Stimulated activated CD4-positive, alpha-beta T cell treated with anti-CD3 and anti-CD28 coated beads, TNF-alpha, amount 100 ng/mL, for 24 hours (primary cell): ENCODE measurements around the gene KANSL1.
"Not testable (repeated sequence)": the region's sequence is repeated elsewhere in the genome, so short reads cannot be mapped to it uniquely, and the experiment has no call there.

Experiments
- DNase-seq, 3 experiments: peaks; one replicate each; pipeline ENCODE4 v3.0.0-alpha.2; 2020; ENCODE audit warnings: low read depth in 3 of 3

KANSL1 gene

DNA sequence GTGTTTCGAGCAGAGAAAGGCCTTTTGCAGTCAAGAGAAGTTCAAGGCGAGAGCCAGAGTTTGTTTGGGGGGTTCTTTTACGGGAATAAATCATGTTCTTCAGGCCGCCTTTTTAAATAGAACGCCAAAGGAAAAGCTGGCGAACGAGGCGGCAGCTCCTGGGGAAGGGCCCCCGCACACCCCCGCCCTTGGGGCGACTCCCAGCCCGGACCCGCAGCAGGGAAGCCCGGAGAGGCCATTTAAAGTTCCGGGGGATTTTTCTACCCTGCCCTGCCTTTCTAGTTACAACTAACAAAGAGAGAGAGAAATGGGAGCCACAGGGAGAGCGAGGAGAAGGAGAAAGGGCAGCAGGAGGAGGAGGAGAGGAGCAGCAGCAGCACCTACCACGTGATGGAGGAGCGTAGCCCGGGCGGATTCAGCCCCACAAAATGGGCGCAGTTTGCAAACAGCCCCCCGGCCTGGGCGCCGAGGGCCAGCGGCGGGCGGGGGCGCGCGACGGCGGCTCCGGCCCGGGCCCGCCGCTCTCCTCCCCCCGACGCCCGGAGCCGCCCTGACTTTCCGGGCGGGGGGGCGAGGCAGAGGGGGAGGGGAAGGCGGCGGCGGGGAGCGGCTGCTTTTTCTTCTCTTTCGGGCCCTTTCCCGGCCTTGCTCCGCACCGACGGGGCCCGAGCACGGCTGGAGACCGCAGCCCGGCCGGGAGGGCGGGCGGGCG, 634 bp downstream of the KANSL1 start:
- DNase-seq = peak in 2 of 3 experiments; percentile 40 to 58

DNA sequence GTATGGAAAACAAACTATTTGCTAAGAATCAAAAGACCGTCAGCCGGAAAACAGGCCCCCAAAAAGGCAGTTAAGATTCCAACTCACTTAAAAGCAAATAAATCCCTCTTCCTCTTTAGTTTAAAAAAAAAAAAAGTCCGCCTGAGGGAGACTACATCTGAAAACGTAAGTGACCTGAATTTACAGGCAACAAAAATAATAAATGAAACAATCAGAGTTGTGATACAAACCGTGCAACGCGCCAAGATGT, 1.1 kb downstream of the KANSL1 start:
- DNase-seq = no peak

DNA sequence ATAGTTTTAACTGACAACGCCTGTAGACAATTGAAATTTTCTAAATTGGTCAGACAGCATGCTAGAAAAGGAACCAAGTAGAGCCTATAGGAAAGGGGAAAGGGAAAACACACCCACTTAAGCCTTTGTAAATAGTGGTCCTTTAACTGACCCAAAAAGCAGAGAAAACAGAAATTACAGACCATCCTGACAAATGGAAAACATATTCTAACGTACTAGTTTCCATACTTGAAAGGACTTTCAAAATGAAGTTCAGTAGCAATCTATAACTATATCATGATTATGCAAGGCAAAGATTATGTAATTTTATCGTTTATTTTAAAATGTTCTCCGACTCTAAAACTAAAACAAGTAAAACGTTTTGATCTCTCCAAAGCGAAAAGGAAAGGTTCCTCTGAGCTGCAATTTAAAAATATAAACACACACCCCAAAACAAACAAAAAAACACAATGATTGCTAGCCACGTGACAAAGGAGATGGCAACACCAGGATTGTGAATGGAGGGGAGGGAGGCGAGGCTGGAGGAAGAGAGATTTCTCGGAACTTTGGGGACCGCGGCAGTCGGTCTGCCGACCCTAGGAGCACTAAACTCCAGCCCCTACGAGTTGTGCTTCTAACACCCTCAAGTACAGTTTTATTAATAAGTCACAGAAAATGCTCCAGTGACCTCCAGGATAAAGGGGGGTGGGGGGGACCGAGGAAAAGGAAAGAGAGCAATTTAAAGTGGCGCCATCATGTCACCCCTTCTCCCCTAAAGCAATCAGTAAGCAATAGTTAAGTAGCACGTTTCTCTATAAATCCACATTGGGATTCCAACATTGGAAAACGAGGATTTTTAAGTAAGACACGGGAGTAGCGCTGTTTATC, 1.7 kb downstream of the KANSL1 start:
- no peak for DNase-seq

DNA sequence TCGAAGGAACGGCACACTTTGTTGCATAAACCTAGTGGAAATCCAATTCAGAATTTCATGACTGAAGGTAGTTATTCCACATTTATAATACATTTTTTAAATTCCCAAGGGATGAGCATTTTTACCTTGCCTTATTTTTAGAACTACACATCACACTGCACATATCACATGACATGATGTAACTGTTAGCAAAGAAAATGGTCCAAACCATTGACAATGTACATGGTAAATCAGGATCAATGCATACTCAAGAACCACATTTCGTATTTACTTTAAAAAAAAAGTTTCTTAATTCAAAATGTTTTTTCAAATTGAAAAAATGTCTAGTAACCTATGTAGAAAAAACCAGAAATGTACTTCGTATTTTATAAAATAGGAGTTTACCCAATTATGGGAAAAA, 2.5 kb downstream of the KANSL1 start:
- DNase-seq = no peak

DNA sequence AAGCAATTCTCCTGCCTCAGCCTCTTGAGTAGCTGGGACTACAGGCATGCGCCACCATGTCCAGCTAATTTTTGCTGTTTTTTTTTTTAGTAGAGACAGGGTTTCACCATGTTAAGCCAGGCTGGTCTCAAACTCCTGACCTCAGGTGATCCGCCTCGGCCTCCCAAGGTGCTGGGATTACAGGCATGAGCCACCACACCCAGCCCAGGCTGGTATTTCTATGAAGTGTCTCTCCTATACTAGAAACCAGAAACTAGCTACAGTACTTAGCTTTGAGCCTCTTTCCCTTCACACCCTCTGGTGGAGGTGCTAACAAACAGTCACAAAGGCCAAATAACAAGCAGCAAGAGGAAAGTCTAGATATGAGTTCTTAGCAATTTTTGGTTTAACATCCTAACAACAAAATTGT, 6.4 kb downstream of the KANSL1 start:
- DNase-seq = peak in 1 of 3 experiments; percentile 15

DNA sequence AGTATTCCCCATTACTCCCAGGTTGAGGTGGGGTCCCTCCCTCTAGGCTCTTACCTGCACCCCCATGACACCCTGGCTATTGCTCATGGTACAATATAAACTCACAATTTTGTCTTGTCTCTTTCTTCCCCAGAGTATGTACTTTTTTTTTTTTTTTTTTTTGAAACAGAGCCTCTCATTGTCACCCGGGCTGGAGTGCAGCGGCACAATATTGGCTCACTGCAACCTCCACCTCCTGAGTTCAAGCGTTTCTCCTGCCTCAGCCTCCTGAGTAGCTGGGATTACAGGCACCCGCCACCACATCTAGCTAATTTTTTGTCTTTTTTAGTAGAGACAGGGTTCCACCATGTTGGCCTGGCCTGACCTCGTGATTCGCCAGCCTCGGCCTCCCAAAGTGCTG, 8.5 kb downstream of the KANSL1 start:
- DNase-seq = no peak

DNA sequence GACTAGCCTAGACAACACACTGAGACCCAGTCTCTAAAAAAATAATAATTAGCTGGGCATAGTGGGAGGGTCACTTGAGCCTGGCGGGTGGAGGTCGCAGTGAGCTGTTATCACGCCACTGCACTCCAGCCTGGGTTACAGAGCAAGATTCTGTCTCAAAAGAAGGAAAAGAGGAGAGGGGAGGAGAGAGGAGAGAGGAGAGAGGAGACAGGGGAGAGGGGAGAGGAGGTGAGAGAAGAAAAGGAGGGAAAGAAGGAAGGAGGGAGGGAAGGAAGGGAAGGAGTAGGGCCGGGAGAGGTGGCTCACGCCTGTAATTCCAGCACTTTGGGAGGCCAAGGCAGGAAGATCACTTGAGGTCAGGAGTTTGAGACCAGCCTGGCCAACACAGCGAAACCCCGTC, 9.8 kb downstream of the KANSL1 start:
- not testable (repeated sequence) for DNase-seq

DNA sequence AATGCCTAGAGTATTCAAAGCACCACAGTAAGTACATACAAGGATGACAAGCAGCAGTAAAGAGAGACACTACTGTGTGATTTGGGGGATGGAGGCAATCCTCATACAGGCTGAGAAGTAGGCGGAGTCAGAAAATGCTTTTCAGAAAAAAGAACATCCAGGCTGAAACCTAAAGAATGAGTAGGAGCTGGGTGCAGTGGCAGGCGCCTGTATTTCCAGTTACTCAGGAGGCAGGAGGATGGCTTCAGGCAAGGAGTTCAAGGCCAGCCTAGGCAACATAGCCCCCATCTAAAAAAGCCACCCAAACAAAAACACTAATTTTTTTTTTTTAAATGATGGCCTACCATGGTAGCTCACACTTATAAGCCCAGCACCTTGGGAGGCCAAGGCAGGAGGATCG, 10.3 kb downstream of the KANSL1 start:
- no peak for DNase-seq

DNA sequence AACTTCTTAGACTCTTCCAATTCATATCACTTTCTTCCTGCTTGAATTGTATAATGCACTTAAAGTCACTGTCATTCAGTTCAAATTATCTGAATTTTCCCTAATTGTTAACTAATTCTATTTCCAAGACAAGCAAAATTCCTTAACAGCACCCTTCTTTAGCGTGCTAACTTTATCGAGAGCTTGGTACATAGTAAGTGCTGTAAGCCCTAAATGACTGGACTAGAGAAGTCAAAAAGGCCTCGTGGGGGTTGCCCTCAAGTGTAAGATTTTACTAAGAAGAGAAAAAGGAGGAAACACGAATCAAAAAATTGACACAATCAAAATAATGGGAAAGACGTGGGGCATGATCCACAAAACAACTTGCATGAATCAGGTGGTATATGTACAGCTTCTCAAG, 11.3 kb downstream of the KANSL1 start:
- DNase-seq = no peak

DNA sequence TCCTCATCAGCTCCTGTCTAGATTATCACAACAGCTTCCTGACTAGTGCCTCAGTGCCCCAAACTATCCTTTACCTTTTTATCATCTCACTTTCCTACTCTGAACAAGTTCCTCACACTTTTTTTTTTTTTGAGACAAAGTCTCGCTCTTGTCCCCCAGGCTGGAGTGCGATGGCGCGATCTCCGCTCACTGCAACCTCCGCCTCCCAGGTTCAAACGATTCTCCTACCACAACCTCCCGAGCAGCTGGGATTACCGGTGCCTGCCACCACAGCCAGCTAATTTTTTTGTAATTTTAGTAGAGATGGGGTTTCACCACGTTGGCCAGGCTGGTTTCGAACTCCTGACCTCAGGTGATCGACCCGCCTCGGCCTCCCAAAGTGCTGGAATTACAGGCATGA, 11.9 kb downstream of the KANSL1 start:
- DNase-seq = not testable (repeated sequence)

DNA sequence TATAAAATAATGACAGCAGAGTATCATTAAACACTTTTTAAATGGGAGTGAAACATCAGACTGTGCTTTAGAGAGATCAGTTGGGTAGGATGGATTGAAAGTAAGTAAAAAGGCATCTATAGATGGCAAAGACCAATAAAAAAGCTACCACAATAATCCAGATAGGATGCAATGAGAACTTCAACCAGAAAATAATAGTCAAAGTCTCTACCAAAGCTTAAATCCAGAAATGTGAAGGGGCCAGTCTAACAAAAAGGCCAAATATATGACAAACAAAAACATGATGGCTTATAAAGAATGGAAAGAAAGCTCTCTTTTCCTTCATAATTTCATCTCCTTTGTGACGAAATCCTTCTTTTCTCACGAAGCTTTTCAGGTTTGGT, 12.3 kb downstream of the KANSL1 start:
- no peak for DNase-seq

DNA sequence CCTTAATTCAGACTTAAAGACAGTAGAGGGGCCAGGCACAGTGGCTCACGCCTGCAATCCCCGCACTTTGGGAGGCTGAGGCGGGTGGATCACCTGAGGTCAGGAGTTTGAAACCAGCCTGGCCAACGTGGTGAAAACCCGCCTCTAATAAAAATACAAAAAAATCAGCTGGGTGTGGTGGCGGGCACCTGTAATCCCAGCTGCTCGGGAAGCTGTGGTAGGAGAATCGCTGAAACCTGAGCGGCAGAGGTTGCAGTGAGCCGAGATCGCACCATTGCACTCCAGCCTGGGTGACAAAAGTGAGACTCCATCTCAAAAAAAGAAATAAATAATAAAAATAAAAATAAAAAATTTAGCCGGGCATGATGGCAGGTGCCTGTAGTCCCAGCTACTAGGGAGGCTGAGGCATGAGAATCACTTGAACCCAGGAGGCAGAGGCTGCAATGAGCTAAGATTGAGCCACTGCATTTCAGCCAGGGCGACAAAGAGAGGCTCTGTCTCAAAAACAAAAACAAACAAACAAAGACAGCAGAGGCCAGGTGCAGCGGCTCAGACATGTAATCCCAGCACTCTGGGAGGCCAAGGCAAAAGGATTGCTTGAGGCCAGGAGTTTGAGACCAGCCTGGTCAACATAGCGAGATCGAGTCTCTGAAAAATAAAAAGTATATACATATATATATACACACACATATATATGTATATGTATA, 12.9 kb downstream of the KANSL1 start:
- DNase-seq = not testable (repeated sequence)

DNA sequence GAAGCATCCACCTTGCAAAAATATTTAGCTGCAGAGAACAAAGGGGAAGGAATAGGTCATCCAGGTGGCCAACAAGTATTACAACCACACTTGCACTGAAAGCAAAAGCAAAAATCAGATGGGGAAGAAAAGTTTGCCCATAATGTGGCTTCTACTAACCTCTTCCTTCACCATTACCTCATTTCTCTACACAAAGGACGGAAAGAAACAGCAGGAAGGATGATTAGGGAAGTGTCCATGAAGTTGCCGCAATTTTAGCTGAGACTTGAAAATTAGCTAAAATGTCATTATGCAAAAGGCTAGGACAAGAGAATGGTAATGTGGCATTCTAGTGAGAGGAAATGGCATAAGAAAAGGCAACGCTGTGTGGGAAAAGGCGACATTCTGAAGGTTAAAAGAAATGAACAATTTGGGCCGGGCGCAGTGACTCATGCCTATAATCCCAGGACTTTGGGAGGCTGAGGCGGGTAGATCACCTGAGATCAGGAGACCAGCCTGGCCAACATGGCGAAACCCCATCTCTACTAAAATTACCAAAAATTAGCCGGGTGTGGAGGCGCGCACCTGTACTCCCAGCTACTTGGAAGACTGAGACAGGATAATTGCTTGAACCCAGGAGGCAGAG, 13.7 kb downstream of the KANSL1 start:
- no peak for DNase-seq

DNA sequence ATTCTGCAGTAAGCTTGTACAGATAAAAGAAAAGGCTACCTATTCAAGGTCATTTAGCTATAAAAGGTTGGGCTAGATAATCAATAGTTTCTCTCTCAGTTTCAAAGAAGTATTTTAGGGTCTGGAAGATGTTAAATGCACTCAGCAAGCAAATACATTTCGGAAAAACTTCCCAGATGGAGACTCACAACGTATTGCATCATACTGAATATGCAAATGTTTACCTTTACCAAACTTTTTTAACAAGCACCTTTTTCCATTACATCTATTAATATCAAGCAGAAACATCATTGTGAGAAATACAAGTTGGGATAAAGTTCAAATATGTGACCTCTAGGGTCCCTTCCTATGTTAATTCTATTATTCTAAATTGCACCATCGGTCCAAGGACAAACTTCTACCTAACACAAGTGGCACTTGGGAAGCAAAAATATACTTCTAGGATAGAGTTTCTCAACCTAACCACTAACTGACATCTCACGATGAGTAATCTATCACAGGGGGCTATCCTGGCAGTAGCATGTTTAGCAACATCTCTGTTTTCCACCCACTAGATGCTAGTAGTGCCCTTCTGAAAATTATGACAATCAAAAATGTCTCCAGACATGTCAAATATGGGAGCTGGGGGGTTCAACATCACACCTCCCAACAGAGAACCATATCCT, 14.5 kb downstream of the KANSL1 start:
- no peak for DNase-seq

DNA sequence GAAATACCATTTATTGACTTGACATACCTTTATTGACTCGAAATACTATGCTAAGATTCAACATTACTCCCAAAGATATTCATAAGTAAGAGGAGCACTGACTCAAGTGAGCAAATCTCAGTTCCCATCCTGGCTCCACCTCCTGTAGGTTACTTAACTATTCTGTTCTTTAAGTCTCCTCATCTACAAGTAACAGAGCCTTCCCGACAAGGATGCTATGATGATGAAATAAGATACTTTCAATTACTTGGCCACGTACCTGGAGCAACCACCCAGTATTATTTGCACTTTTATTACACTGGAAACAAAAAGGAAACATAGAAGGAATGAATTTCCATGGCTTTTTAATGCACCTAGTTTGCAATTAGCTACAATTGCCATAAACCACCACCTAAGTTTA, 16.3 kb downstream of the KANSL1 start:
- DNase-seq = no peak

DNA sequence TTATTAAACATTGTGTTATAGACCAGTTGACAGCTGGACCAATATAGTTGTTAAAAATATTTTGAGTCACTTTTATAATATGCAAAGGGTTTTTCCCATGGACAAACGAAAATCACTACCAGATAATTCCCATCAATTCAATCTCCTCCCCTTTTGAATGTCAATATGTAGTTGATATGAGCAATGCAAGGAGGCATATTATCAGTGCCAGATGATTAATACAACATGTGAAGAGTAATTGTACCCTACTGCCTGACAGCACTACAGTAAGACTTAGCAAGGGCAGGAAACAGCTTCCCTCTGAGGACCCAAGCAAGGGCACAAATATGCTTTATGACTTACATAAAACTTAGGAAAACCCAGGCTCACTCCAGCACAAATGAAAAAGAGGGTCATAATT, 17.3 kb downstream of the KANSL1 start:
- no peak for DNase-seq

DNA sequence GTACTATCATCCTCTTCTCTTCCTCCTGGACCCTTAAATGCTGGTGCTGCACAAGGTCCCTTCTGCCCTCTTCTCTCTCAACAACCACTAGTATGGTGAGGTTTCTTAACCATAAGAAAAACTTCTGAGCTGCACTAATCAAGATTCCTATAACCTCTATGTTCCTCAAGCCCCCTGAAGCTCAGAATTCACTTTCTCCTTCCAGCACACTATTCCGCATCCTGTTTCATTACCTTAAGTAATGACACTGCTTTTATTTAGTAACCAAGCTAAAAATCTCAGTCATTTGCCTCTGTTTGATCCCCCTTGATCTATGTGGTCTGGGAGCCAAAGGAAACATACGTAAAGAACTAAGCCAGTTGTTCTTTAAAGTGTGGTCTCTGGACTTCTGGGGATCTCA, 20.1 kb downstream of the KANSL1 start:
- DNase-seq = no peak

DNA sequence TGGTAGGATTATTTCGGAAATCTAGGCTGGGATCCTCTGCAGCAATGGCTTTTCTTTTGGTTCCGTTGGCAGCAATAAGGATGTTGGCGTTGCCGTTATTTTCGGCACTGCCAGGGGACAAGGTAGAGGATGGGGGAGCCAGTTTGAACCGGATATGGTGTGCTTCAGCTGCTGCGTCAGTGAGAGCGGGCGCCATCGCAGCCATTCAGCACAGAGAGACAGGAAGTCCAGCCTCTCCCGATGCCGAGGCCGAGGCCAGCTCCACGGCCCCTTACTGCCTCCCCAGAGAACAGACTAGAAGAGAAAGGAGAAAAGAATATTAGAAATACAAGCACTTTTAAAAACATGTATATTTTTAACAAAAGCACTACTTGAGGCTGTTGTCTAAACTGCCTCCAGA, 21.3 kb downstream of the KANSL1 start:
- no peak for DNase-seq

DNA sequence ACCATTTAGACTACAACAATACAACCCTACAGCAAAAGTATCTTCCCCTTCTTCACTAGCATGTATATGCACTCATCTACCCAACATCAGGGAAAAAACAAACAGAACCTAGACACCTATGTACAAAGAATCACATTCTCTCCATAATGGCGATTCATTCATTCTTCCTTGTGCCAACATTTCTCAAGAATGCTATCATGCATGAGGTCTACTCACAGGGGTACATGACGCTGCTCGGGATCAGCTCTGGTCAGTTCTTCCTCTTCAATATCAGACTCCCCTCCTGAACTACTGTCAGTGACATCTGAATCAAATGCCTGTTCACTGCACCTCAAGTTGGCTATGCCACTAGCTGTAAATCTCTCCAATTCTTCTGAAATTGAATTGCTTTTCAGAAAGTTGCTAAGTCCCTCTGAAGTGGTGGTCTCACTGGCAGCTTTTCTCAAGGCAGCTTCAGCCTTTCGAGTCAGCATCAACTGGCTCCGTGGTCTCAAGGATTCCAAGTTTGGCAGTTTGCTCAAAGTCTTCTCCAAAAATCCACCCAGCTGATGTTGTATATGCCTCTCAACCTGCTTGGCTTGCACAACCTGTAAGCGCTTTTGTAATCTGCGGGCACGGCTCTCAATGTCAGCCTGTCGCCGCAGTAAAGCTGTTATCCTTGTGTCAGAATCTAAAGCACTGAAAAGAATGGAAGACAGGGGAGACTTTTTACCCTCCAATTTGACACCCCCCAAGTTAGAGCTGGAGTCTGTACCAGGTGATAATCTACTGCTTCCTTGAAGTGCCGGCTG, 22.4 kb downstream of the KANSL1 start:
- DNase-seq = no peak

DNA sequence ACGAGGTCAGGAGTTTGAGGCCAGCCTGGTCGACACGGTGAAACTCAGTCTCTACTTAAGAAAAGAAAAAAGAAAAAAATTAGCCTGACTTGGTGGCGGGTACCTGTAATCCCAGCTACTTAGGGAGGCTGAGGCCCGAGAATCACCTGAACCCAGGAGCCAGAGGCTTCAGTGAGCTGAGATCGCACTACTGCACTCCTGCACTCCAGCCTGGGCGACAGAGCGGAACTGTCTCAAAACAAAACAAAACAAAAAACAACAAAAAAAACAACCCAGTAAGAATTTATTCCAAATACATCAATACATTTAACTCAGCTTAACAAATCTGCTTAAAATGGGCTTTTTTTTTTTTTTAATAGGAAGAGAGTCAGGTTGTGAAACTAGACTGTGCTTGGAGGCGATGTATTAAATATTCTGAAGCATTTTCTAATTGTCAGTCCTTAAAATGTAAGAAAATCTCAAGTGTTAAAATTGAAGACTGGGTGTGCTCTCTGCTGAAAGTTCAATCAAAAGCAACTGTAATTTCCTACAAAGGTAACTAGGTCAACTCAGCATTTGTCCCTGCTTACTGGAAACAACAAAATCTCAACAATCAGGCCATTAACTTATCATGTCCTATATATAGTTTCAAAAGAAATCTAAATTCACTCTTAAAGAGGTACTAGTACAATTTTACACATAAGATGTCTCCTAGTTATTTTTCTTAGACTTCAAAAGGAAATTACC, 23.2 kb downstream of the KANSL1 start:
- no peak for DNase-seq
